T-helper 2 cell treated with Interferon-gamma antibody and Interleukin-4, amounts not matched to agents 5 μg/mL and 100 μg/mL, for 36 hours (primary cell): ENCODE data around the gene KCNK15.

Source experiments
- DNase-seq: peaks from one replicate; pipeline ENCODE4 v3.0.0; 2021; ENCODE audit warnings: low spot score
- H3K27ac Mint-ChIP-seq: one replicate; pipeline ENCODE4 v1.8.0; 2021; ENCODE audit warnings: mild to moderate bottlenecking, mixed read lengths
- H3K27me3 Mint-ChIP-seq: one replicate; pipeline ENCODE4 v1.8.0; 2021; ENCODE audit warnings: low read depth, mixed read lengths
- H3K36me3 Mint-ChIP-seq: one replicate; pipeline ENCODE4 v1.8.0; 2021; ENCODE audit warnings: low read depth, mixed read lengths
- H3K4me1 Mint-ChIP-seq: one replicate; pipeline ENCODE4 v1.8.0; 2021; ENCODE audit warnings: low read depth, mixed read lengths
- H3K4me3 Mint-ChIP-seq: one replicate; pipeline ENCODE4 v1.8.0; 2022; ENCODE audit warnings: mild to moderate bottlenecking, moderate library complexity, mixed read lengths
- H3K9me3 Mint-ChIP-seq: one replicate; pipeline ENCODE4 v1.8.0; 2021; ENCODE audit warnings: mixed read lengths

The KCNK15 gene

GRCh38 chr20:44790638-44791393 is 45.2 kb downstream of the KCNK15 start:
- Mint-ChIP-seq H3K27ac (no peak overlapping the region), H3K36me3 (no peaks in the 10 kb centered on the region), H3K9me3 (no peaks in the 10 kb centered on the region), H3K4me3 (no peak overlapping the region), H3K27me3 (peaks cover 4% of the 10 kb centered on the region), H3K4me1 (no peaks in the 10 kb centered on the region)
- DNase-seq, result no peak

GRCh38 chr20:44792796-44793195 is 47.1 kb downstream of the KCNK15 start:
- H3K27ac Mint-ChIP-seq, result no peak overlapping the region
- H3K4me1 Mint-ChIP-seq, result no peaks in the 10 kb centered on the region
- H3K36me3 Mint-ChIP-seq, result no peaks in the 10 kb centered on the region
- peaks cover 3% of the 10 kb centered on the region for H3K27me3 Mint-ChIP-seq
- H3K9me3 Mint-ChIP-seq, result no peaks in the 10 kb centered on the region
- DNase-seq, result no peak
- H3K4me3 Mint-ChIP-seq, result no peak overlapping the region

- Mint-ChIP-seq H3K4me1 (no peaks in the 10 kb centered on the region), H3K27ac (no peak overlapping the region), H3K4me3 (no peak overlapping the region), H3K27me3 (peaks cover 5% of the 10 kb centered on the region), H3K36me3 (no peaks in the 10 kb centered on the region), H3K9me3 (no peaks in the 10 kb centered on the region)
- no peak for DNase-seq
Observed at GRCh38 chr20:44795836-44796235, 50.2 kb downstream of the KCNK15 start.

DNA sequence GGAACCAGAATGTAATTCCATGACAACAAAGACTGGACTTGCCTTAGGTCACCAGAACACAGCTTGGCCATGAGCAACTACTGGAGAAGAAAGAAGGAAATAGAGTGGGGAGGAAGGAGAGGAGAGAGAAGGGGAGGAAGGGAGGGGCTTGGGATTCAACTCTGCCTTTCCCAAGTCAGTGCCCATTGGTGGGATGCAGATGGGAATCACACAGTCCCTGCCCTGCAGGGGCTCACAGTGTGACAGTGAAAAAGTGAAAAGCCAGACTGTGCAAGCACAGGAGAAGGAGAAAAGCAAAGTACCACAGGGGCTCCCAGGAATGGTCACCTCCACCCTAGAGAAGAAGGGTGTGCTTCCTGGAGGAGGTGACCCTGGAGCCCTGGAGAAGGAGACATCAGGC is 50.6 kb downstream of the KCNK15 start:
- Mint-ChIP-seq H3K27ac (no peak overlapping the region), H3K4me3 (no peak overlapping the region), H3K4me1 (no peaks in the 10 kb centered on the region), H3K36me3 (no peaks in the 10 kb centered on the region), H3K9me3 (no peaks in the 10 kb centered on the region), H3K27me3 (peaks cover 5% of the 10 kb centered on the region)
- DNase-seq, result no peak

DNA sequence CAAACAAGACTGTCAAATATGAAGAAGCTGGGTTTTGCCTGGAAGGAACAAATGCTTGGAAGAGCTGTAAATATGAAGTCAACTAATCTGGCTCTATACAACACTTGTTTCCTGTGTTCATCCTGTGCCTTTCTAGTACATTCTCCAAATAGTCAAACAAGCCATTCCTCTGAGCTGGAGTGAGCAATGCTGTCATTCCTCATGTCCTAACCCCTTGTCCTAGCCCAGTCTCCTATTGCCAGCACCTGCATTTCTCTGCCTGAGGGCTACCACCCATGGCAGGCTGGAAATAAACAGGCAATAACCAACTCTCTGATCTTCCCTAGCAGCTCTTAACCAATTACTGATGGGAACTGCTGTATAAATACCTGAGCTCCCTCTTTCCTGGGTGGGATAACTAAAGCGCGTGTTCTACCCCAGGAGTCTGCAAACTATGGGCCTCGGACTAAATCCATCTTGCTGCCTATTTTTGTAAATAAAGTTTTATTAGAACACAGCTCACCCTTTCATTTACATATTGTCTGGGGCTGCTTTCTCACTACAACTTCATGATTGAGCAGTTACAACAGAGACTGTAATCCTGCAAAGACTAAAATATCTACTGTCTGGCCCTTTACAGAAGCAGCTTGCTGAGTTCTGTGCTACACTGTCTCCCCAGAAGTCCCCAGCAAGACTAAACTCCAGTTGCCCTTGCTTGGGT is 51.2 kb downstream of the KCNK15 start:
- H3K27me3 Mint-ChIP-seq, result peaks cover 5% of the 10 kb centered on the region
- no peaks in the 10 kb centered on the region for H3K36me3 Mint-ChIP-seq
- no peaks in the 10 kb centered on the region for H3K4me1 Mint-ChIP-seq
- H3K27ac Mint-ChIP-seq, result no peak overlapping the region
- no peak for DNase-seq
- H3K4me3 Mint-ChIP-seq, result no peak overlapping the region
- no peaks in the 10 kb centered on the region for H3K9me3 Mint-ChIP-seq

DNA sequence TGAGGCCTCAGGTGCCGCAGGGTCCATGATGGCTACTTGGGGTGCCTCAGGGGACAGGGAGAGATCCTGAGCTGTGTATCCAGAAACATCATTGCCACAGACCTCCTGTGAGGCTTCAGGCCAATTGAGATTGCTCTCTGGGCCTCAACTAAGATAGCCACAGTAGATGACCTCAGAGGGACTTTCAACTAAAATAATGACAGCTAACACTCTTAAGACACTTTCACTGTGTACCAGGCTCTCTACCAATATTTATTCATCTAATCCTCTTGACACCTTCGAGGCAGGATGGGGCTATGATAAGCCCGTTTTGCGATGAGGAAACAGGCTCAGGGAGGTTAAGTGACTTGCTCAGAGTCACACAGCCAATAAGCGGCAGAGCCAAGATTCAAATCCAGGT is 54.0 kb downstream of the KCNK15 start:
- no peak for DNase-seq
- peaks cover 13% of the 10 kb centered on the region for H3K27me3 Mint-ChIP-seq
- no peaks in the 10 kb centered on the region for H3K36me3 Mint-ChIP-seq
- no peak overlapping the region for H3K27ac Mint-ChIP-seq
- no peaks in the 10 kb centered on the region for H3K4me1 Mint-ChIP-seq
- no peaks in the 10 kb centered on the region for H3K9me3 Mint-ChIP-seq
- H3K4me3 Mint-ChIP-seq, result no peak overlapping the region

DNA sequence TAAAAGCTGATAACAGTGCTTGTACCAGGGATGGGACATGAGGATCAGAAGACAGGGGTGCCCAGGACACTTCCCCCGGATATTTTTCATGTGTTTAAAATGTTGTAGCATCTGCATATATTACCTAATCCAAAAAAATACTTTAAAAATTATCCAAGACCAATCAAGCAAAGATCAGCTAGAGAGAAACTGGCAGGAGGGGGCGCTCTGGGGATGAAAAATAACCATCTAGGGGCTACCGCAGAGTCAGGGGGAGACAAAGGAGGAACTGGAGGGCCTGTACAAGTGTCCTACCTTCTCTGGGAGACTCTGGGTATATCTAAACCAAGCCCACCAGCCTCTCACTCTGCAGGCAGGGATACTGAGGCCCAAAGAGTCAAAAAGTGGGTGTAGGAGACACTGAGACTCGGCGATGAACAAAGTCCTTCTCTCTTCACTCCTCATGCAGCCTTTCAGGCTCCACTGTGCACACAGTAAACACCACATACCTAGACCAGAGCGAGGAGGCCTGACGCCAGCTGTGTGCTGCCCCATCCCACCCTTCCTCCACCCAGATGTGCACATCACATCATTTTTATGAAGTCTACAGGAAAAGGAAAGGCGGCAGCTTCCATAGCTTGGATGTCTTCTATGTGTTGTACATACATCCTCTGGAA is 54.9 kb downstream of the KCNK15 start:
- no peak for DNase-seq
- no peaks in the 10 kb centered on the region for H3K36me3 Mint-ChIP-seq

More for the DNA sequence above, 54.9 kb downstream of the KCNK15 start:
- no peaks in the 10 kb centered on the region for H3K4me1 Mint-ChIP-seq
- no peak overlapping the region for H3K27ac Mint-ChIP-seq
- no peaks in the 10 kb centered on the region for H3K9me3 Mint-ChIP-seq
- H3K4me3 Mint-ChIP-seq, result no peak overlapping the region
- H3K27me3 Mint-ChIP-seq, result peaks cover 17% of the 10 kb centered on the region
